Measurements from ENCODE around the gene PROKR1.

PROKR1 gene

GRCh38 chr2:68696554-68696953 lies 53.2 kb downstream of the PROKR1 start:
- H3K4me1 Mint-ChIP-seq (ENCODE audit: low read depth) = peaks cover 5% of the 10 kb centered on the region
- peaks cover 2% of the 10 kb centered on the region for H3K36me3 Mint-ChIP-seq (ENCODE audit: low read depth)
- no peak for DNase-seq (ENCODE audit: low spot score)
- peaks cover 26% of the 10 kb centered on the region for H3K27me3 Mint-ChIP-seq (ENCODE audit: low read depth)
- no peak overlapping the region for H3K4me3 Mint-ChIP-seq
- H3K9me3 Mint-ChIP-seq = peaks cover 11% of the 10 kb centered on the region
- H3K27ac Mint-ChIP-seq = no peak overlapping the region

GRCh38 chr2:68698567-68699377 lies 55.4 kb downstream of the PROKR1 start:
- peaks cover 33% of the 10 kb centered on the region for H3K27me3 Mint-ChIP-seq (ENCODE audit: low read depth)
- peaks cover 11% of the 10 kb centered on the region for H3K9me3 Mint-ChIP-seq
- no peak for DNase-seq (ENCODE audit: low spot score)
- no peak overlapping the region for H3K4me3 Mint-ChIP-seq
- peaks cover 13% of the 10 kb centered on the region for H3K4me1 Mint-ChIP-seq (ENCODE audit: low read depth)
- H3K27ac Mint-ChIP-seq = no peak overlapping the region
- peaks cover 4% of the 10 kb centered on the region for H3K36me3 Mint-ChIP-seq (ENCODE audit: low read depth)

DNA sequence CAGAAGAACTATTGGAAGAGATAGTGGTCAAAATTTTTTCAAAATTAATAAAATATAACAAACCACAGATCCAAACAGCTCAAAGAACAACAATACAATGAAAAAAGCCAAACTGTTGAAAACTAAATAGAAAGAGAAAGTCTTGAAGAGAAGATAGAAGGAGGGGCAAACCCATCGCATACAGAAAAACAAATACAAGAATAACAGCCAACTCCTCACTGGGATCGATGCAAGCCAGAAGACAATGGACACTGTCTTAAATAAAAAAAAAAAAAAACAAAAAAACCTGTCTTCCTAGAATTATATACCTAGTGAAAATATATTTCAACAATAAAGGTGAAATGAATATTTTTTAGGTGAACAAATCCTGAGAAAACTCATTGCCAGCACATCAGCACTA lies 57.2 kb downstream of the PROKR1 start:
- DNase-seq (ENCODE audit: low spot score) = no peak
- Mint-ChIP-seq H3K27me3 (ENCODE audit: low read depth) (peaks cover 31% of the 10 kb centered on the region), H3K4me3 (no peak overlapping the region), H3K36me3 (ENCODE audit: low read depth) (peaks cover 4% of the 10 kb centered on the region), H3K9me3 (peaks cover 11% of the 10 kb centered on the region), H3K4me1 (ENCODE audit: low read depth) (peaks cover 13% of the 10 kb centered on the region), H3K27ac (no peak overlapping the region)

GRCh38 chr2:68706637-68707036 lies 63.3 kb downstream of the PROKR1 start:
- Mint-ChIP-seq H3K9me3 (no peaks in the 10 kb centered on the region), H3K4me1 (ENCODE audit: low read depth) (peaks cover 24% of the 10 kb centered on the region), H3K4me3 (no peak overlapping the region), H3K36me3 (ENCODE audit: low read depth) (peaks cover 2% of the 10 kb centered on the region), H3K27ac (no peak overlapping the region), H3K27me3 (ENCODE audit: low read depth) (peaks cover 32% of the 10 kb centered on the region)
- no peak for DNase-seq (ENCODE audit: low spot score)

Data from T-helper 2 cell treated with Interferon-gamma antibody and Interleukin-4, amounts not matched to agents 5 μg/mL and 100 μg/mL, for 36 hours (primary cell).